ENCODE results near the gene GAMT.

- TF ChIP-seq CTCF (IDR thresholded peaks at IDR 0.05; ENCODE audit: borderline replicate concordance, extremely low read depth, low read length, poor library complexity, severe bottlenecking), result peak; percentile 20
- no peak for TF ChIP-seq EZH2 (IDR thresholded peaks at IDR 0.05; ENCODE audit: borderline replicate concordance, low read depth, low read length, severe bottlenecking)
These were observed 37.2 kb downstream of the GAMT start for GRCh38 chr19:1364070-1364704.
